Left lung (tissue), 10 donors: ENCODE data around the gene TOMM70. TPM values are rescaled to one million over a fixed set of nuclear protein-coding genes. Genes with fewer than 3 reads are reported as not detected.
"Not testable (repeated sequence)": the region's sequence is repeated elsewhere in the genome, so short reads cannot be mapped to it uniquely, and the experiment has no call there.

Source experiments
- ATAC-seq: fragments of 200-7000 bp; cut with Tn5 transposase; one replicate; pipeline ENCODE4 v1.9.1; 2020; ENCODE audit warnings: moderate library complexity
- DNase-seq, 4 donors: peaks; one replicate each; pipeline ENCODE4 v3.0.0-alpha.2; 2013 to 2020
- H3K27ac ChIP-seq, 2 donors: fragments of 200-600 bp; sonication (generic) in 1 of 2; one replicate each; pipeline versions ENCODE4 v1.5.0 to v1.8.0; 2020 to 2021
- H3K27me3 ChIP-seq, 2 donors: fragments of 200-600 bp; sonication (generic) in 1 of 2; one replicate each; pipeline versions ENCODE4 v1.5.0 to v1.8.0; 2020 to 2021
- H3K36me3 ChIP-seq, 2 donors: fragments of 200-600 bp; sonication (generic) in 1 of 2; one replicate each; pipeline versions ENCODE4 v1.5.0 to v1.8.0; 2020 to 2021
- H3K4me1 ChIP-seq, 2 donors: fragments of 200-600 bp; one replicate each; pipeline ENCODE4 v1.8.0; 2021
- H3K4me3 ChIP-seq, 2 donors: fragments of 200-600 bp; sonication (generic) in 1 of 2; one replicate each; pipeline versions ENCODE4 v1.5.0 to v1.8.0; 2020 to 2021; ENCODE audit warnings: mild to moderate bottlenecking in 1 of 2
- H3K9me3 ChIP-seq, 2 donors: fragments of 200-600 bp; sonication (generic) in 1 of 2; one replicate each; pipeline versions ENCODE4 v1.5.0 to v1.8.0; 2020 to 2021
- CTCF ChIP-seq, 2 donors: fragments of 200-600 bp; sonication (generic) in 1 of 2; IDR thresholded peaks; one replicate each; pipeline versions ENCODE4 v1.5.0 to v1.8.0; 2021; ENCODE audit warnings: antibody characterized with exemption in 2 of 2
- intact Hi-C, 2 donors: fragments of 100-400 bp; cut with DNase I; formaldehyde crosslinking; loops; one replicate each; pipeline versions ENCODE4 v1.11.2 to v1.14.2; 2022
- polyA plus RNA-seq, 6 donors: library from polyadenylated mRNA; unstranded; fragments of 120-200 nt; gene quantifications; one replicate each; pipeline ENCODE4 v1.2.1, GENCODE V29; 2013; ENCODE audit not compliant: insufficient read length in 6 of 6
- total RNA-seq, 2 donors: library from RNA; stranded (reverse); fragmentation: NEBNext Ultra II Directional; extraction: Animal tissue kit (Norgen Biotek cat#: 25700); gene quantifications; one replicate each; pipeline ENCODE4 v1.2.1, GENCODE V29; 2021
- donor health status: DM: no; HTN: yes; CAD: no.
- donor health status: DM: no; HTN: no; CAD: no.

TOMM70 gene
- total and polyA plus RNA-seq, 8 donors = 28.0 to 65.2 (median 59.4) TPM

GRCh38 chr3:100348727-100349126 is 52.2 kb downstream of the TOMM70 start:
- no peak for DNase-seq
- no peak overlapping the region for H3K27ac ChIP-seq
- H3K4me3 ChIP-seq = no peak overlapping the region
- ATAC-seq = no peak
- H3K4me1 ChIP-seq = no peaks in the 10 kb centered on the region
- H3K9me3 ChIP-seq = no peaks in the 10 kb centered on the region
- intact Hi-C loops = no loop called here
- no peak for TF ChIP-seq CTCF (IDR thresholded peaks at IDR 0.05)
- no peaks in the 10 kb centered on the region for H3K27me3 ChIP-seq
- H3K36me3 ChIP-seq = peaks cover 0 to 83% of the 10 kb centered on the region in 2 donors

DNA sequence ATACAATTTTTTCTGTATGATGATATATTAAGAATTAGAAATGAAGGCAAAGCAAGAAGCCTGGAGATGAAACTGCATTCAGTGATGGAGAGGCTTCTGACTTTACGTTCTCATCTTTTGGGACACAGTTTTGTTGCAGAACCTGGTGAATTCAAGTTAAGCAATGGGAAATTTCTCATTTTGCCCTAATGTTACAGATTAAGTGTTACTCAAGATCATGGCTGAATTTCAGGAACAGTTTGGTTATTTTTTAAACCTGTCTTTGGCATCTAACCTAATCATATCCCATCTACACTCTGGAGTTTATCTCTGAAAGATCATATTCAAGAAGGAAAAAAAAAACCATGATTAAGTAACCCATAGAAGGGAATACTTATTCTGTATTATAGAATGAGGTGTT is 60.4 kb downstream of the TOMM70 start:
- TF ChIP-seq CTCF (IDR thresholded peaks at IDR 0.05) = no peak
- no peak for DNase-seq
- no peak overlapping the region for H3K27ac ChIP-seq
- H3K4me1 ChIP-seq = peaks cover 0 to 8% of the 10 kb centered on the region in 2 donors
- H3K4me3 ChIP-seq = no peak overlapping the region
- H3K27me3 ChIP-seq = no peaks in the 10 kb centered on the region
- peaks cover 0 to 51% of the 10 kb centered on the region in 2 donors for H3K36me3 ChIP-seq
- intact Hi-C loops = no loop called here
- no peak for ATAC-seq
- H3K9me3 ChIP-seq = peaks cover 0 to 4% of the 10 kb centered on the region in 2 donors

DNA sequence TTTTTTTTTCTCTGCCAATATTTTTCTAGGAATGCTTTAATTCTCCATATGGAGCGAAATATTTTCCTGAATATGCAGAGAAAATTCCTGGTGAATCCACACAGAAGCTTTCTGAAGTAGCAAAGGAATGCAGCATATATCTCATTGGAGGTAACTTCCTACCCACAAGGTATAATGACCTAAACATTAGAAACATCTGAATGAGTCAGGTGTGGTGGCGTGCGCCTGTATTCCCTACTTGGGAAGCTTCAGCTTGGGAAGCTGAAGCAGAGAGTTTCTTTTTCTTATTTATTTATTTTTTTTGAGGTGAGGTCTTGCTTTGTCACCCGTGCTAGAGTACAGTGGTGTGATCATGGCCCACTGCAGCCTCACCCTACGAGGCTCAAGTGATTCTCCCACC is 61.1 kb downstream of the TOMM70 start:
- Histone ChIP-seq H3K27ac (no peak overlapping the region), H3K36me3 (peaks cover 0 to 44% of the 10 kb centered on the region in 2 donors), H3K9me3 (peaks cover 0 to 4% of the 10 kb centered on the region in 2 donors), H3K27me3 (no peaks in the 10 kb centered on the region), H3K4me1 (peaks cover 0 to 14% of the 10 kb centered on the region in 2 donors), H3K4me3 (no peak overlapping the region)
- TF ChIP-seq CTCF (IDR thresholded peaks at IDR 0.05) = no peak
- intact Hi-C loops = no loop called here
- no peak for ATAC-seq
- DNase-seq = no peak

- H3K36me3 ChIP-seq = peaks cover 0 to 35% of the 10 kb centered on the region in 2 donors
- DNase-seq (no peak), ATAC-seq (no peak)
- no peaks in the 10 kb centered on the region for H3K27me3 ChIP-seq
- peaks cover 0 to 4% of the 10 kb centered on the region in 2 donors for H3K9me3 ChIP-seq
- no peak for TF ChIP-seq CTCF (IDR thresholded peaks at IDR 0.05)
- no peak overlapping the region for H3K4me3 ChIP-seq
- H3K27ac ChIP-seq = peak overlapping the region in 1 of 2 donors; percentile 11
- intact Hi-C loops = no loop called here
- peaks cover 0 to 18% of the 10 kb centered on the region in 2 donors for H3K4me1 ChIP-seq
These were observed 62.0 kb downstream of the TOMM70 start for GRCh38 chr3:100338911-100339310.

DNA sequence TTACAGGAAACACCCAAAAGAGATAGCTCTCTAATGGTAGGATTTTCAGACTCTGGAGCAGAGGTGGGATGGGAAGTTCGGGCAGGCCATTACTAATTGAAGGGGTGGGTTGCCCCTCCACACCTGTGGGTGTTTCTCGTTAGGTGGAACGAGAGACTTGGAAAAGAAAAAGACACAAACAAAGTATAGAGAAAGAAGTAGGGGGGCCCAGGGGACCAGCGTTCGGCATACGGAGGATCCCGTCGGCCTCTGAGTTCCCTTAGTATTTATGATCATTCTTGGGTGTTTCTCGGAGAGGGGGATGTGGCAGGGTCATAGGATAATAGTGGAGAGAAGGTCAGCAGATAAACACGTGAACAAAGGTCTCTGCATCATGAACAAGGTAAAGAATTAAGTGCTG is 64.7 kb downstream of the TOMM70 start:
- H3K9me3 ChIP-seq, H3K27me3 ChIP-seq, H3K4me3 ChIP-seq, ATAC-seq, intact Hi-C loops, DNase-seq, H3K27ac ChIP-seq: not testable (repeated sequence)
- peaks cover 0 to 20% of the 10 kb centered on the region in 2 donors for H3K4me1 ChIP-seq
- peaks cover 0 to 23% of the 10 kb centered on the region in 2 donors for H3K36me3 ChIP-seq

DNA sequence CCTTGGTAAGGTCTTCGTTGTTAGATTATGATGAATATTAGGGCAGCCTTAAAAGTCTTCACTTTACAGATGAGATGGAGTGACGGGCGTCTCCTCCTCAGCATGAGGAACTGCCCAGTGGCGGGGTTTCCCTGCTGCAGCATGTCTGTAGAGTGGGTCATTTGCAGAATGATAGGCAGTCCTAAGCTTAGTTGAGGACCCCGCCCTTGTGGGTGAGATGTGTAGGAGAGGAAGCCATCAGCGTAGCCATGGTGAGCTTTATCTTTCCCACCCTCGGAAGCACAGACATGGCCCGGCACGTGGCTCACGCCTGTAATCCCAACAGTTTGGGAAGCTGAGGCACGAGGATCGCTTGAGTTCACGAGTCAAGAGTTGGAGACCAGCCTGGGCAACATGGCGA is 65.5 kb downstream of the TOMM70 start:
- TF ChIP-seq CTCF (IDR thresholded peaks at IDR 0.05) = no peak
- Histone ChIP-seq H3K4me3 (peak overlapping the region; percentile 48 to 66), H3K27ac (peak overlapping the region; percentile 66 to 80)

More for the DNA sequence above, 65.5 kb downstream of the TOMM70 start:
- Histone ChIP-seq H3K27me3 (no peaks in the 10 kb centered on the region), H3K4me1 (peaks cover 0 to 20% of the 10 kb centered on the region in 2 donors), H3K9me3 (no peaks in the 10 kb centered on the region), H3K36me3 (peaks cover 0 to 15% of the 10 kb centered on the region in 2 donors)
- DNase-seq = peak in 2 of 4 donors; percentile 13 to 51
- intact Hi-C loops = no loop called here
- ATAC-seq = peak; percentile 40
